Upper lobe of right lung (tissue), 1 donor: ENCODE measurements around the gene KIAA1217. TPM values are rescaled to one million over a fixed set of nuclear protein-coding genes. Genes with fewer than 3 reads are reported as not detected.

Experiments used
- ATAC-seq: fragments of 200-7000 bp; cut with Tn5 transposase; one replicate; pipeline ENCODE4 v1.9.1; 2020; ENCODE audit warnings: mild to moderate bottlenecking, moderate library complexity
- DNase-seq: peaks from one replicate; pipeline ENCODE4 v3.0.0-alpha.2; 2020
- H3K27ac ChIP-seq: fragments of 200-600 bp; one replicate; pipeline ENCODE4 v1.8.0; 2022
- H3K27me3 ChIP-seq: fragments of 200-600 bp; one replicate; pipeline ENCODE4 v1.8.0; 2022; ENCODE audit warnings: mild to moderate bottlenecking
- H3K36me3 ChIP-seq: fragments of 200-600 bp; one replicate; pipeline ENCODE4 v1.8.0; 2022
- H3K4me1 ChIP-seq: fragments of 200-600 bp; one replicate; pipeline ENCODE4 v1.8.0; 2022
- H3K4me3 ChIP-seq: fragments of 200-600 bp; one replicate; pipeline ENCODE4 v1.8.0; 2022; ENCODE audit warnings: mild to moderate bottlenecking
- H3K9me3 ChIP-seq: fragments of 200-600 bp; one replicate; pipeline ENCODE4 v1.8.0; 2022
- intact Hi-C: fragments of 100-400 bp; cut with DNase I; formaldehyde crosslinking; loops from one replicate; pipeline ENCODE4 v1.11.0; 2022
- total RNA-seq: library from RNA; stranded (reverse); fragmentation: NEBNext Ultra II Directional; extraction: Animal tissue kit (Norgen Biotek cat#: 25700); gene quantifications from one replicate; pipeline ENCODE4 v1.2.1, GENCODE V29; 2021
- TF ChIP-seq, protein P1 (sequence below): fragments of 200-600 bp; IDR thresholded peaks from one replicate; pipeline ENCODE4 v1.8.0; 2022; ENCODE audit warnings: antibody characterized with exemption
- donor health status: DM: no; HTN: yes; CAD: no; lungs with severe emphysema.

Gene KIAA1217
- total RNA-seq, 1 donor from 2014 or later, result 23.5 TPM

DNA sequence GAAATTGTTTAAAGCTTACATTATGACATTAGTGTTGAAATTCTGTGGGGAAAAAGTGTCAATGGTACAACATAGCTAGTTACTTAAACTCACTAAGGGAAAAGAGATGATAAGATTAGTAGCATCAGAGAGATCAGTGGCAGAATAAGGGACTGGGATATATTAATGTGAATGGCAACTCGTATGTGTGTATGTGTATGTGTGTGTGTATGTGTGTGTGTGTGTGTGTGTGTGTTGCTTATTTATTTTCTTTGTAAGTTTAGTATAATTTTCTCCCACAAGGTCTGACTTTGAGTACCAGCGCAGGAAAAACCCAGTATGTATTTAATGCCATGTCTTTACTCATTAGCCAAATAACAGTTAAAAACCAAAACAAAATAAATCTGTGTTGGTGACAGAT is 258.7 kb downstream of the KIAA1217 start:
- peaks cover 21% of the 10 kb centered on the region for H3K4me1 ChIP-seq
- no peaks in the 10 kb centered on the region for H3K27me3 ChIP-seq
- intact Hi-C loops, result no loop called here
- peak overlapping the region; percentile 79 for H3K27ac ChIP-seq
- DNase-seq (no peak), ATAC-seq (no peak)
- TF ChIP-seq, protein P1, sequence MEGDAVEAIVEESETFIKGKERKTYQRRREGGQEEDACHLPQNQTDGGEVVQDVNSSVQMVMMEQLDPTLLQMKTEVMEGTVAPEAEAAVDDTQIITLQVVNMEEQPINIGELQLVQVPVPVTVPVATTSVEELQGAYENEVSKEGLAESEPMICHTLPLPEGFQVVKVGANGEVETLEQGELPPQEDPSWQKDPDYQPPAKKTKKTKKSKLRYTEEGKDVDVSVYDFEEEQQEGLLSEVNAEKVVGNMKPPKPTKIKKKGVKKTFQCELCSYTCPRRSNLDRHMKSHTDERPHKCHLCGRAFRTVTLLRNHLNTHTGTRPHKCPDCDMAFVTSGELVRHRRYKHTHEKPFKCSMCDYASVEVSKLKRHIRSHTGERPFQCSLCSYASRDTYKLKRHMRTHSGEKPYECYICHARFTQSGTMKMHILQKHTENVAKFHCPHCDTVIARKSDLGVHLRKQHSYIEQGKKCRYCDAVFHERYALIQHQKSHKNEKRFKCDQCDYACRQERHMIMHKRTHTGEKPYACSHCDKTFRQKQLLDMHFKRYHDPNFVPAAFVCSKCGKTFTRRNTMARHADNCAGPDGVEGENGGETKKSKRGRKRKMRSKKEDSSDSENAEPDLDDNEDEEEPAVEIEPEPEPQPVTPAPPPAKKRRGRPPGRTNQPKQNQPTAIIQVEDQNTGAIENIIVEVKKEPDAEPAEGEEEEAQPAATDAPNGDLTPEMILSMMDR, result no peak
- H3K9me3 ChIP-seq, result no peaks in the 10 kb centered on the region
- H3K4me3 ChIP-seq, result peak overlapping the region; percentile 38
- no peaks in the 10 kb centered on the region for H3K36me3 ChIP-seq

DNA sequence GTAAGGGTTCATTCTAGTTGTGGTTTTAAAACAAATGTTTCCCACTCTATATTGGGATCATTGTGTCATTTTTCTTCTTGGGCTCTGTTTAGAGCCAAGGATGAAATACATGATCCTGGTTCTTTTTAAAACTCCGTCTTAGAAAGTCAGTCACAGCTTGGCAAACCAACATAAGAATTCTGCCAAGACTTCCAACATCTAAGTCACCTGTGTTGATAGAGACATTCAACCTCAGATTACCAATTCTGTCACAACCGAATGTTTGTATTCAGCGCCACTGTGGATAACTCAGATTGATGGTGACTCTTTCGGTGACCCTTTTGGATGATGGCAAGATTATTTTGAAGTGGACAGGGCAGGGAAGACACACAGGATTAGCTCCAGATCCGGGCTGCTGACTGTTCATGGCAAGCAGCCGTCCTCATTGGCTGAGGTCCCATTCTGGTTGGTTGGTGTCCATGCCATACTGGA is 259.4 kb downstream of the KIAA1217 start:
- Histone ChIP-seq H3K4me3 (no peak overlapping the region), H3K9me3 (no peaks in the 10 kb centered on the region), H3K27ac (no peak overlapping the region), H3K36me3 (no peaks in the 10 kb centered on the region), H3K4me1 (peaks cover 15% of the 10 kb centered on the region), H3K27me3 (no peaks in the 10 kb centered on the region)
- ATAC-seq, result no peak
- no peak for DNase-seq
- intact Hi-C loops, result no loop called here
- TF ChIP-seq, protein P1, result no peak

DNA sequence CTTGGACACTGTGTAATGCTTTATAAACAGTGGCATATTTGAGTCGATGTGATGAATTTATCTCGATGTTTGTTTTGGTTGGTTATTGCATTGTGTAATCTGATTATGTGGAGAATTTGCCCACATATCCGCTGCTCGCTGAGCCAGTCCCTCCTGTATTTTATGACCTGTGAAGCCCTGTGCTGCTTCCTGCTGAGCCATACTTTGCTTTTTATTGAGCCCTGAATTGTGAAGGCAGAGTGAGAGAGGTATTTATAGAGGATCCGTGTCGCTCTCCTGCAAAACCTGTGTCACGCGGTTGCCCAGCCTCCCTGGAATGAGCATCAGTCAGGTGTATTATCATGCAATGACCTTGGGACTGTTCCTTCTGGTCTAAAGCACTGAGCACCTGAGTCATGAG is 261.1 kb downstream of the KIAA1217 start:
- Histone ChIP-seq H3K36me3 (no peaks in the 10 kb centered on the region), H3K4me1 (no peaks in the 10 kb centered on the region), H3K4me3 (no peak overlapping the region), H3K27ac (no peak overlapping the region), H3K9me3 (no peaks in the 10 kb centered on the region), H3K27me3 (no peaks in the 10 kb centered on the region)
- TF ChIP-seq, protein P1, result no peak
- intact Hi-C loops, result no loop called here
- ATAC-seq (no peak), DNase-seq (no peak)

GRCh38 chr10:24475598-24475997 is 266.7 kb downstream of the KIAA1217 start:
- Histone ChIP-seq H3K27me3 (no peaks in the 10 kb centered on the region), H3K9me3 (no peaks in the 10 kb centered on the region), H3K36me3 (no peaks in the 10 kb centered on the region), H3K27ac (no peak overlapping the region), H3K4me3 (no peak overlapping the region), H3K4me1 (no peaks in the 10 kb centered on the region)
- TF ChIP-seq, protein P1, result no peak
- DNase-seq (no peak), ATAC-seq (no peak)
- intact Hi-C loops, result no loop called here

DNA sequence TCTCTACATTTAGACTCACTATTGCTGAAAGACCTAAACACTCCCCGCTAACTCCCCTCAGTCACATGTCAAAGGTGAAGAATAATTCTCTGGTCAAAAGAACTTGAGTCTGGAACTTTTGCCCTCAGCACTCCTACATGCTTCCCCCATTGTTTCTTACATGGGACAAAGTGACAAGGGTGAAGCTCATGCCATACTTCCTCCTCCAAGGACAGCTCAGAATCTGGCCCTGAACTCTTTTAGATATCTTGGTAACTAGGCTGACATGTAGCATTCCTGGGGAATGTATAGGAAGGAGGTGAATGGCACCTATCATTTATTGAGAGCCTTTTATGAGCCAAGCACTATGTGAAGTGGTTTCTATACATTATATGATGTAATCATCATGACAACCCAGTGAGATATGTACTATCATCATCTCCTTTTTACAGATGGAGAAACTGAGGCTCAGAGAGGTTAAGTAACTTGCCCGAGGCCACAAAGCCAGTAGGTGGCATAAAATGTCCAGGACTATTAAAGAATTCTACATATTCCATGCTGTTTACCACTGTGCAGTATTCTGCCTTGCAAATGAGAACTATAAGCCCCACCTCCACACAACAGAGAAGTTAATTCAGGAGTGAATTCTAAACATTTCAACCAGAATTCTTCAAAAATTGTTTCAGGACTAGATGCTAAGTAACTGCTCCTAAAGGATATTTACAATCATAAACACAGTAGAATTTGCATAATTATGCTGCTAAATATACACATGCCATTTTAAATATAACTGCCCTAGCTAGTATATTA is 268.2 kb downstream of the KIAA1217 start:
- H3K9me3 ChIP-seq, result no peaks in the 10 kb centered on the region
- no peak overlapping the region for H3K4me3 ChIP-seq
- no peaks in the 10 kb centered on the region for H3K27me3 ChIP-seq
- H3K27ac ChIP-seq, result no peak overlapping the region
- intact Hi-C loops, result no loop called here
- no peak for DNase-seq
- no peak for ATAC-seq
- no peaks in the 10 kb centered on the region for H3K36me3 ChIP-seq
- H3K4me1 ChIP-seq, result no peaks in the 10 kb centered on the region
- TF ChIP-seq, protein P1, result no peak
